Natural killer cell treated with Interleukin-12 subunit alpha and Interleukin-12 subunit beta and Interleukin-15 and Interleukin-18, amount 100 ng/mL, for 72 hours (primary cell): ENCODE results near the gene LMNB1. TPM values are rescaled to one million over a fixed set of nuclear protein-coding genes. Genes with fewer than 3 reads are reported as not detected.
"Not testable (repeated sequence)": the region's sequence is repeated elsewhere in the genome, so short reads cannot be mapped to it uniquely, and the experiment has no call there.

Experiments
- ATAC-seq, 2 donors: fragments of 150-1000 bp; cut with Tn5 transposase in 1 of 2; sonication (Bioruptor Pico), chemical (Tn5 transposase) in 1 of 2; 2 replicates each; pipeline ENCODE4 v1.10.0; 2021
- DNase-seq: peaks from one replicate; pipeline ENCODE4 v3.0.0; 2022; ENCODE audit warnings: low spot score
- H3K27ac Mint-ChIP-seq, 2 donors: 1 replicate in 1 of 2; 2 replicates in 1 of 2; pipeline ENCODE4 v1.8.0; 2022; ENCODE audit warnings: mixed read lengths in 2 of 2, mild to moderate bottlenecking in 1 of 2, moderate library complexity in 1 of 2
- H3K27me3 Mint-ChIP-seq, 2 donors: 1 replicate in 1 of 2; 2 replicates in 1 of 2; pipeline ENCODE4 v1.8.0; 2022; ENCODE audit warnings: mixed read lengths in 2 of 2
- H3K36me3 Mint-ChIP-seq: one replicate; pipeline ENCODE4 v1.8.0; 2022; ENCODE audit warnings: mixed read lengths
- H3K4me1 Mint-ChIP-seq, 2 donors: 1 replicate in 1 of 2; 2 replicates in 1 of 2; pipeline ENCODE4 v1.8.0; 2022; ENCODE audit warnings: low read depth in 2 of 2, mixed read lengths in 2 of 2, mild to moderate bottlenecking in 1 of 2
- H3K4me3 Mint-ChIP-seq: one replicate; pipeline ENCODE4 v1.8.0; 2022; ENCODE audit warnings: mixed read lengths
- H3K9me3 Mint-ChIP-seq: 2 replicates; pipeline ENCODE4 v1.8.0; 2022; ENCODE audit warnings: mixed read lengths
- total RNA-seq, 2 donors: library from RNA; stranded (reverse); gene quantifications; one replicate each; pipeline ENCODE4 v1.2.3, GENCODE V29; 2022

The LMNB1 gene
- total RNA-seq, 2 donors from 2014 or later: 184 to 270 TPM

DNA sequence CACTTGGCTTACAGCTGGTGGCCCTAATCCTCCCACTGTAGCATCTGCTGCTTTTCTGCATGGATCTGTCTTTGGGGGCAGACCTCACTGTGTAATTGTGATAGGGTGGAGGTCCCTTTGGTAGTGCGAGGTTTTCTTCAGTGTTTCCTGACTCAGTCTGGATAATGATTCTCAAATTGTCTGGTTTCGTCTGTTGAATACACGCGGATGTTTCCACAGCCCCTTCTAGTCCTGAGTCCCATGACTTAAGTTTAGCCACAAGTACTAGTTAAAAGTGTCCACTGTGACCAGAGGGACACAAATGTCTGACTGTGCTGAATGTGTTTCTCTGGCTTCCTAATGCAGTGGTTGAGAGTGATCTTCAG, 70.5 kb downstream of the LMNB1 start:
- no peaks in the 10 kb centered on the region for H3K9me3 Mint-ChIP-seq
- H3K27ac Mint-ChIP-seq: peak overlapping the region in 1 of 2 donors; percentile 36
- no peak for DNase-seq
- H3K4me1 Mint-ChIP-seq: peaks cover 27 to 32% of the 10 kb centered on the region in 2 donors
- no peaks in the 10 kb centered on the region for H3K36me3 Mint-ChIP-seq
- H3K27me3 Mint-ChIP-seq: no peaks in the 10 kb centered on the region
- no peak for ATAC-seq
- H3K4me3 Mint-ChIP-seq: no peak overlapping the region

GRCh38 chr5:126847826-126848251, 70.9 kb downstream of the LMNB1 start:
- Mint-ChIP-seq H3K36me3 (no peaks in the 10 kb centered on the region), H3K27ac (peak overlapping the region in 1 of 2 donors; percentile 36), H3K27me3 (no peaks in the 10 kb centered on the region), H3K9me3 (no peaks in the 10 kb centered on the region), H3K4me3 (no peak overlapping the region), H3K4me1 (peaks cover 31 to 35% of the 10 kb centered on the region in 2 donors)
- DNase-seq (no peak), ATAC-seq (no peak)

DNA sequence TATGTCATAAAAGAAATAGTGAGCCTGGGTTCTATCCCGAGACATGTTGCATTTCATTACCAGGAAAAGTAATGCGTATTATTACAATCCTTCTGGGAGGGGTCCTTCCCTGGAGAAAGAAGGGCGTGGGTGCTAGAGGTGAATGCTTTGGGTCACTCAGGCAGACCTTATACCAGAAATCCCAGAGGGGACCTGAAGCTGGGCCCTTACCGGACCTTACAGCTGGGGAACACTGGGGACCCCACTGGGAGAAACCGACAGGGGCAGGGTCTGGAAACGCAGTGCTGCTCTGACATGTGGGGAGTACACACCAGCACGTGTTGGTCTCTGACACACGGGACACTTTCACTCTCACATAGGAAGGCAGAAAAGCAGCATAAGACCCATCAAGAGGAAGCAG, 71.3 kb downstream of the LMNB1 start:
- no peak overlapping the region for H3K4me3 Mint-ChIP-seq
- H3K27ac Mint-ChIP-seq: peak overlapping the region in 1 of 2 donors; percentile 36
- DNase-seq (no peak), ATAC-seq (no peak)
- H3K9me3 Mint-ChIP-seq: no peaks in the 10 kb centered on the region
- no peaks in the 10 kb centered on the region for H3K27me3 Mint-ChIP-seq
- H3K36me3 Mint-ChIP-seq: no peaks in the 10 kb centered on the region
- peaks cover 34 to 39% of the 10 kb centered on the region in 2 donors for H3K4me1 Mint-ChIP-seq

GRCh38 chr5:126849101-126849678, 72.3 kb downstream of the LMNB1 start:
- peaks cover 36 to 41% of the 10 kb centered on the region in 2 donors for H3K4me1 Mint-ChIP-seq
- H3K9me3 Mint-ChIP-seq: no peaks in the 10 kb centered on the region
- ATAC-seq: no peak
- H3K27me3 Mint-ChIP-seq: no peaks in the 10 kb centered on the region
- no peak overlapping the region for H3K4me3 Mint-ChIP-seq
- no peaks in the 10 kb centered on the region for H3K36me3 Mint-ChIP-seq
- no peak overlapping the region for H3K27ac Mint-ChIP-seq
- no peak for DNase-seq

- no peak for DNase-seq
- peaks cover 34 to 37% of the 10 kb centered on the region in 2 donors for H3K4me1 Mint-ChIP-seq
- H3K4me3 Mint-ChIP-seq: no peak overlapping the region
These were observed 74.6 kb downstream of the LMNB1 start for GRCh38 chr5:126851501-126852011.

GRCh38 chr5:126852091-126852571, 75.2 kb downstream of the LMNB1 start:
- Mint-ChIP-seq H3K36me3 (peaks cover 7% of the 10 kb centered on the region), H3K27me3 (no peaks in the 10 kb centered on the region), H3K27ac (peak overlapping the region; percentile 79 to 85), H3K4me1 (peaks cover 34 to 37% of the 10 kb centered on the region in 2 donors), H3K9me3 (no peaks in the 10 kb centered on the region), H3K4me3 (peak overlapping the region; percentile 85)
- peak; percentile 70 to 76 for ATAC-seq
- no peak for DNase-seq

More at GRCh38 chr5:126851501-126852011, 74.6 kb downstream of the LMNB1 start:
- Mint-ChIP-seq H3K27ac (peak overlapping the region in 1 of 2 donors; percentile 85), H3K27me3 (no peaks in the 10 kb centered on the region), H3K9me3 (no peaks in the 10 kb centered on the region), H3K36me3 (peaks cover 7% of the 10 kb centered on the region)
- no peak for ATAC-seq

- Mint-ChIP-seq H3K36me3 (peaks cover 7% of the 10 kb centered on the region), H3K4me3 (peak overlapping the region; percentile 85), H3K9me3 (no peaks in the 10 kb centered on the region), H3K27me3 (no peaks in the 10 kb centered on the region), H3K4me1 (peaks cover 34 to 37% of the 10 kb centered on the region in 2 donors), H3K27ac (peak overlapping the region; percentile 79 to 85)
- DNase-seq: no peak
- no peak for ATAC-seq
These were observed 75.9 kb downstream of the LMNB1 start for GRCh38 chr5:126852841-126853271.

- DNase-seq, H3K9me3 Mint-ChIP-seq, H3K27me3 Mint-ChIP-seq, H3K36me3 Mint-ChIP-seq: not testable (repeated sequence)
- Mint-ChIP-seq H3K4me1 (peaks cover 34 to 37% of the 10 kb centered on the region in 2 donors), H3K27ac (peak overlapping the region; percentile 79 to 85), H3K4me3 (peak overlapping the region; percentile 85)
- ATAC-seq: peak; percentile 55 to 58
These were observed 76.8 kb downstream of the LMNB1 start for GRCh38 chr5:126853541-126854307.

- DNase-seq (no peak), ATAC-seq (no peak)
- Mint-ChIP-seq H3K4me3 (no peak overlapping the region), H3K27ac (peak overlapping the region; percentile 68 to 79), H3K36me3 (peaks cover 7% of the 10 kb centered on the region), H3K4me1 (peaks cover 33 to 34% of the 10 kb centered on the region in 2 donors), H3K9me3 (no peaks in the 10 kb centered on the region), H3K27me3 (no peaks in the 10 kb centered on the region)
These were observed 77.7 kb downstream of the LMNB1 start for GRCh38 chr5:126854526-126855110.

- no peaks in the 10 kb centered on the region for H3K27me3 Mint-ChIP-seq
- peak overlapping the region; percentile 46 to 68 for H3K27ac Mint-ChIP-seq
- ATAC-seq (no peak), DNase-seq (no peak)
- H3K9me3 Mint-ChIP-seq: no peaks in the 10 kb centered on the region
- peak overlapping the region; percentile 54 for H3K4me3 Mint-ChIP-seq
- H3K36me3 Mint-ChIP-seq: peaks cover 7% of the 10 kb centered on the region
- peaks cover 33 to 34% of the 10 kb centered on the region in 2 donors for H3K4me1 Mint-ChIP-seq
These were observed 78.3 kb downstream of the LMNB1 start for GRCh38 chr5:126855266-126855665.

- Mint-ChIP-seq H3K27me3 (no peaks in the 10 kb centered on the region), H3K27ac (no peak overlapping the region)
These were observed 80.8 kb downstream of the LMNB1 start for GRCh38 chr5:126857472-126858410.

DNA sequence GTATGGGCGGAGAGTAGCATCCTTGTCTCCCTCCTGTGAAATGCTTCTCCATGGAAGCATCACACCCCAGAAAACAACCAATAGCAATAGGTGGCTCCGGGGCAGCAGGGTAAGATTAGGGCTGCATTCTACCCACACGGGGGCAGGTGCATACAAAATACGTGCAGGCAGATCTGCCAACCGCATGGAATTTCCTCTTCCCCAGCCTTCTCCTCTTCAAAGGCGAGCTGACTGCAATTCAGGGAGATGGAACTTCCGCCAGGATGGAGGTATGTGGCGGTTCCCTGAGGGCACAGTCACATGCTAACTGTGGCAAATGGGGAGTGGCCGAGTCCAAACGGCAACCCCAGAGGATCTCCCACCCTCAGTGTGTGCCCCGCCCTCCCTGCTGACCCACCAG, 81.5 kb downstream of the LMNB1 start:
- no peak for ATAC-seq
- Mint-ChIP-seq H3K4me3 (no peak overlapping the region), H3K27me3 (no peaks in the 10 kb centered on the region)

More at GRCh38 chr5:126857472-126858410, 80.8 kb downstream of the LMNB1 start:
- Mint-ChIP-seq H3K4me1 (peaks cover 21 to 23% of the 10 kb centered on the region in 2 donors), H3K9me3 (no peaks in the 10 kb centered on the region), H3K36me3 (peaks cover 7% of the 10 kb centered on the region), H3K4me3 (no peak overlapping the region)
- DNase-seq (no peak), ATAC-seq (no peak)

GRCh38 chr5:126863402-126863801, 86.5 kb downstream of the LMNB1 start:
- no peak overlapping the region for H3K4me3 Mint-ChIP-seq
- H3K36me3 Mint-ChIP-seq: no peaks in the 10 kb centered on the region
- no peaks in the 10 kb centered on the region for H3K27me3 Mint-ChIP-seq
- DNase-seq (no peak), ATAC-seq (no peak)
- H3K27ac Mint-ChIP-seq: no peak overlapping the region
- peaks cover 0 to 2% of the 10 kb centered on the region in 2 donors for H3K4me1 Mint-ChIP-seq
- H3K9me3 Mint-ChIP-seq: no peaks in the 10 kb centered on the region

More for the DNA sequence above, 81.5 kb downstream of the LMNB1 start:
- peaks cover 7% of the 10 kb centered on the region for H3K36me3 Mint-ChIP-seq
- no peak overlapping the region for H3K27ac Mint-ChIP-seq
- H3K4me1 Mint-ChIP-seq: peaks cover 15 to 16% of the 10 kb centered on the region in 2 donors
- no peaks in the 10 kb centered on the region for H3K9me3 Mint-ChIP-seq
- no peak for DNase-seq
